HEK293 (cell line): Measurements from ENCODE around the gene ZC3H8.
A peak's percentile ranks its signal among the peaks of the same experiment; 100 is the strongest.

Experiments
- BCL11B ChIP-seq: fragments of 450-650 bp; formaldehyde crosslinking; IDR thresholded peaks from 2 replicates; pipeline ENCODE4 v1.5.1; 2016; ENCODE audit warnings: low read depth, missing biosample characterization, missing genetic modification characterization
- GLIS1 ChIP-seq: fragments of 450-650 bp; formaldehyde crosslinking; IDR thresholded peaks from 2 replicates; pipeline ENCODE4 v1.5.1; 2016; ENCODE audit warnings: missing biosample characterization, missing genetic modification characterization
- HOXA7 ChIP-seq: sonication (generic); formaldehyde crosslinking; IDR thresholded peaks from 2 replicates; pipeline ENCODE4 v1.8.1; 2022; ENCODE audit warnings: missing genetic modification reagents, borderline replicate concordance
- KLF16 ChIP-seq: fragments of 450-650 bp; formaldehyde crosslinking; IDR thresholded peaks from 2 replicates; pipeline ENCODE4 v1.5.1; 2017; ENCODE audit warnings: missing biosample characterization, missing genetic modification characterization
- KLF7 ChIP-seq: fragments of 450-650 bp; formaldehyde crosslinking; IDR thresholded peaks from 2 replicates; pipeline ENCODE4 v1.5.1; 2016; ENCODE audit warnings: missing biosample characterization, missing genetic modification characterization, borderline replicate concordance
- KLF9 ChIP-seq: fragments of 450-650 bp; formaldehyde crosslinking; IDR thresholded peaks from 2 replicates; pipeline ENCODE4 v1.5.1; 2016; ENCODE audit warnings: missing biosample characterization, missing genetic modification characterization, low read depth
- MZF1 ChIP-seq: fragments of 450-650 bp; formaldehyde crosslinking; IDR thresholded peaks from 2 replicates; pipeline ENCODE4 v1.5.1; 2017; ENCODE audit warnings: missing biosample characterization, missing genetic modification characterization, borderline replicate concordance
- OVOL3 ChIP-seq: fragments of 450-650 bp; formaldehyde crosslinking; IDR thresholded peaks from 2 replicates; pipeline ENCODE4 v1.5.1; 2016; ENCODE audit warnings: missing biosample characterization, missing genetic modification characterization
- SCRT2 ChIP-seq: fragments of 450-650 bp; formaldehyde crosslinking; IDR thresholded peaks from 2 replicates; pipeline ENCODE4 v1.5.1; 2016; ENCODE audit warnings: missing biosample characterization, missing genetic modification characterization
- TRIM28 ChIP-seq: IDR thresholded peaks from 2 replicates; pipeline ENCODE4 v1.6.1; 2011; ENCODE audit warnings: low read length, control low read depth, borderline replicate concordance
- YY1 ChIP-seq: fragments of 450-650 bp; formaldehyde crosslinking; IDR thresholded peaks from 2 replicates; pipeline ENCODE4 v1.5.1; 2018; ENCODE audit warnings: missing biosample characterization, missing genetic modification characterization
- YY2 ChIP-seq: fragments of 450-650 bp; formaldehyde crosslinking; IDR thresholded peaks from 2 replicates; pipeline ENCODE4 v1.5.1; 2016; ENCODE audit warnings: missing biosample characterization, missing genetic modification characterization
- ZBTB17 ChIP-seq: fragments of 450-650 bp; formaldehyde crosslinking; IDR thresholded peaks from 2 replicates; pipeline ENCODE4 v1.5.1; 2016; ENCODE audit warnings: missing biosample characterization, missing genetic modification characterization
- ZBTB8A ChIP-seq: fragments of 450-650 bp; formaldehyde crosslinking; IDR thresholded peaks from 2 replicates; pipeline ENCODE4 v1.5.1; 2016; ENCODE audit warnings: missing biosample characterization, missing genetic modification characterization
- ZFP41 ChIP-seq: fragments of 450-650 bp; formaldehyde crosslinking; IDR thresholded peaks from 2 replicates; pipeline ENCODE4 v1.5.1; 2016; ENCODE audit warnings: missing biosample characterization, missing genetic modification characterization, borderline replicate concordance
- ZFP69B ChIP-seq: fragments of 450-650 bp; formaldehyde crosslinking; IDR thresholded peaks from 2 replicates; pipeline ENCODE4 v1.5.1; 2016; ENCODE audit warnings: missing biosample characterization, missing genetic modification characterization
- ZNF121 ChIP-seq: fragments of 450-650 bp; formaldehyde crosslinking; IDR thresholded peaks from 2 replicates; pipeline ENCODE4 v1.5.1; 2016; ENCODE audit warnings: missing biosample characterization, missing genetic modification characterization
- ZNF140 ChIP-seq: fragments of 450-650 bp; formaldehyde crosslinking; IDR thresholded peaks from 2 replicates; pipeline ENCODE4 v1.5.1; 2016; ENCODE audit warnings: missing biosample characterization, missing genetic modification characterization
- ZNF16 ChIP-seq: fragments of 450-650 bp; formaldehyde crosslinking; IDR thresholded peaks from 2 replicates; pipeline ENCODE4 v1.5.1; 2016; ENCODE audit warnings: low read depth, missing biosample characterization, missing genetic modification characterization
- ZNF174 ChIP-seq: fragments of 450-650 bp; formaldehyde crosslinking; IDR thresholded peaks from 2 replicates; pipeline ENCODE4 v1.5.0; 2017; ENCODE audit warnings: missing biosample characterization, mild to moderate bottlenecking, missing genetic modification characterization
- ZNF335 ChIP-seq: fragments of 450-650 bp; formaldehyde crosslinking; conservative IDR thresholded peaks from 2 replicates; pipeline ENCODE4 v1.5.1; 2016; ENCODE audit warnings: missing biosample characterization, missing genetic modification characterization
- ZNF530 ChIP-seq: fragments of 450-650 bp; formaldehyde crosslinking; IDR thresholded peaks from 2 replicates; pipeline ENCODE4 v1.5.1; 2016; ENCODE audit warnings: low read depth, missing biosample characterization, missing genetic modification characterization
- ZNF555 ChIP-seq: fragments of 450-650 bp; formaldehyde crosslinking; conservative IDR thresholded peaks from 2 replicates; pipeline ENCODE4 v1.5.1; 2017; ENCODE audit warnings: missing biosample characterization, mild to moderate bottlenecking, missing genetic modification characterization, inconsistent platforms
- ZNF670 ChIP-seq: fragments of 450-650 bp; formaldehyde crosslinking; IDR thresholded peaks from 2 replicates; pipeline ENCODE4 v1.5.1; 2016; ENCODE audit warnings: missing biosample characterization, missing genetic modification characterization, low read depth
- ZNF677 ChIP-seq: fragments of 450-650 bp; IDR thresholded peaks from 2 replicates; pipeline ENCODE4 v1.5.0; 2018; ENCODE audit warnings: missing biosample characterization, mild to moderate bottlenecking, missing genetic modification characterization, moderate library complexity
- ZNF701 ChIP-seq: fragments of 450-650 bp; formaldehyde crosslinking; IDR thresholded peaks from 2 replicates; pipeline ENCODE4 v1.5.1; 2016; ENCODE audit warnings: missing biosample characterization, missing genetic modification characterization
- ZNF747 ChIP-seq: fragments of 450-650 bp; formaldehyde crosslinking; IDR thresholded peaks from 2 replicates; pipeline ENCODE4 v1.5.1; 2016; ENCODE audit warnings: missing biosample characterization, missing genetic modification characterization
- ZNF76 ChIP-seq: fragments of 450-650 bp; formaldehyde crosslinking; IDR thresholded peaks from 2 replicates; pipeline ENCODE4; 2016; ENCODE audit warnings: low read depth, missing biosample characterization, missing genetic modification characterization, borderline replicate concordance
- ZNF791 ChIP-seq: fragments of 450-650 bp; formaldehyde crosslinking; IDR thresholded peaks from 2 replicates; pipeline ENCODE4 v1.5.1; 2016; ENCODE audit warnings: missing biosample characterization, missing genetic modification characterization
- TF ChIP-seq, protein P1 (sequence below): fragments of 450-650 bp; formaldehyde crosslinking; IDR thresholded peaks from 2 replicates; pipeline ENCODE4 v1.5.1; 2016; ENCODE audit warnings: missing biosample characterization, missing genetic modification characterization
- TF ChIP-seq, protein P2 (sequence below): fragments of 450-650 bp; formaldehyde crosslinking; IDR thresholded peaks from 2 replicates; pipeline ENCODE4 v1.5.1; 2016; ENCODE audit warnings: missing biosample characterization, missing genetic modification characterization
- TF ChIP-seq, protein P3 (sequence below): fragments of 450-650 bp; formaldehyde crosslinking; IDR thresholded peaks from 2 replicates; pipeline ENCODE4 v1.5.1; 2016; ENCODE audit warnings: missing biosample characterization, missing genetic modification characterization, low read depth
- TF ChIP-seq, protein P4 (sequence below): fragments of 450-650 bp; formaldehyde crosslinking; IDR thresholded peaks from 2 replicates; pipeline ENCODE4 v1.5.1; 2017; ENCODE audit warnings: missing biosample characterization, missing genetic modification characterization
- TF ChIP-seq, protein P5 (sequence below): fragments of 450-650 bp; formaldehyde crosslinking; IDR thresholded peaks from 2 replicates; pipeline ENCODE4 v1.5.1; 2016; ENCODE audit warnings: missing biosample characterization, missing genetic modification characterization

ZC3H8 gene

DNA sequence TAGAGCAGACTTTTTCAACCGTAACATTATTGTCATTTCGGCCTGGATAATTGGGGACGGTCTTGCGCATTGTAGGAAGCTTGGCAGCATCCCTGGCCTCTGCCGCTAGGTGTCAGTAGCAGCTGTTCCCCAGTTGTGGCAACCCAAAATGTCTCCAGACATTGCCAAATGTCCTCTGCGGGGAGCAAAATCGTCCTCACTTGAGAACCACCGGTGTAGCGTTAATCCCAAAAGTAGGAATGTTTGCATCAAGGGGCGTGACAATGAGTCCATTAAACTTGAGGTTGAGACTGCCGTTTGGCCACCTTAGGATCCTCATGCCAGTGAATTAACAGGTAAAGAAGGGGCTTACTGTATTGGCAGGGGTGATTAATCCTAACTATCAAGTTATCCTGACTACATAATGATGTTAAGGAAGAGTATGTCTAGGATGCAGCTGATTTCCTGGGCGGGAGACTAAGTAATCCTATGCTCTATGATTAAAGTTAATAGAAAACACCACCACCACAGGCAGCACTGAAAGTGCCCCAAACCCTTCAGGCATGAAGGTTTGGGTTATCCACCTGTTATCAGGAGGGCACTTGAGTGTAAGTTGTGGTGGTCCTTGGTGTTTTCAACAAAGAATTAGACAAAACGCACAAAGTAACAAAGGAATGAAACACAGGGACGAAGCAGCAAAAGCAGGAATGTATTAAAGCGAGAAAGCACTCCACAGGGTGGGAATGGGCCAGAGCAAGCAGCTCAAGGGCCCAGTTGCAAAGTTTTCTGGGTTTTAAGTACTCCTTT is 4.9 kb upstream of the ZC3H8 start (continued):
- TF ChIP-seq ZNF16 (tag by site-specific recombination) (no peak), SCRT2 (tag by site-specific recombination) (0 out of 2 replicates have a peak, but pooled peaks have one; percentile 21), ZFP69B (tag by site-specific recombination) (no peak), ZBTB8A (no peak), ZBTB17 (tag by site-specific recombination) (peak; percentile 68), ZNF174 (tag by site-specific recombination) (no peak), YY1 (tag by site-specific recombination) (0 out of 2 replicates have a peak, but pooled peaks have one; percentile 45), ZNF670 (no peak), BCL11B (tag by site-specific recombination) (no peak), TRIM28 (0 out of 2 replicates have a peak, but pooled peaks have one; percentile 49), YY2 (0 out of 2 replicates have a peak, but pooled peaks have one; percentile 20), ZNF121 (no peak), OVOL3 (tag by site-specific recombination) (no peak), ZFP41 (tag by site-specific recombination) (no peak), KLF7 (tag by site-specific recombination) (no peak), KLF9 (no peak), ZNF747 (tag by site-specific recombination) (no peak), GLIS1 (tag by site-specific recombination) (0 out of 2 replicates have a peak, but pooled peaks have one; percentile 5), HOXA7 (CRISPR knock-in tag) (no peak), KLF16 (tag by site-specific recombination) (no peak), MZF1 (peak; percentile 26; the same call in 1 of the 2 replicates), ZNF76 (tag by site-specific recombination) (no peak), ZNF701 (tag by site-specific recombination) (no peak), ZNF677 (tag by site-specific recombination) (no peak), ZNF555 (tag by site-specific recombination) (no peak), ZNF530 (no peak), ZNF791 (tag by site-specific recombination) (no peak), ZNF140 (tag by site-specific recombination) (no peak), ZNF335 (tag by site-specific recombination) (peak; percentile 41)
- TF ChIP-seq, protein P1, sequence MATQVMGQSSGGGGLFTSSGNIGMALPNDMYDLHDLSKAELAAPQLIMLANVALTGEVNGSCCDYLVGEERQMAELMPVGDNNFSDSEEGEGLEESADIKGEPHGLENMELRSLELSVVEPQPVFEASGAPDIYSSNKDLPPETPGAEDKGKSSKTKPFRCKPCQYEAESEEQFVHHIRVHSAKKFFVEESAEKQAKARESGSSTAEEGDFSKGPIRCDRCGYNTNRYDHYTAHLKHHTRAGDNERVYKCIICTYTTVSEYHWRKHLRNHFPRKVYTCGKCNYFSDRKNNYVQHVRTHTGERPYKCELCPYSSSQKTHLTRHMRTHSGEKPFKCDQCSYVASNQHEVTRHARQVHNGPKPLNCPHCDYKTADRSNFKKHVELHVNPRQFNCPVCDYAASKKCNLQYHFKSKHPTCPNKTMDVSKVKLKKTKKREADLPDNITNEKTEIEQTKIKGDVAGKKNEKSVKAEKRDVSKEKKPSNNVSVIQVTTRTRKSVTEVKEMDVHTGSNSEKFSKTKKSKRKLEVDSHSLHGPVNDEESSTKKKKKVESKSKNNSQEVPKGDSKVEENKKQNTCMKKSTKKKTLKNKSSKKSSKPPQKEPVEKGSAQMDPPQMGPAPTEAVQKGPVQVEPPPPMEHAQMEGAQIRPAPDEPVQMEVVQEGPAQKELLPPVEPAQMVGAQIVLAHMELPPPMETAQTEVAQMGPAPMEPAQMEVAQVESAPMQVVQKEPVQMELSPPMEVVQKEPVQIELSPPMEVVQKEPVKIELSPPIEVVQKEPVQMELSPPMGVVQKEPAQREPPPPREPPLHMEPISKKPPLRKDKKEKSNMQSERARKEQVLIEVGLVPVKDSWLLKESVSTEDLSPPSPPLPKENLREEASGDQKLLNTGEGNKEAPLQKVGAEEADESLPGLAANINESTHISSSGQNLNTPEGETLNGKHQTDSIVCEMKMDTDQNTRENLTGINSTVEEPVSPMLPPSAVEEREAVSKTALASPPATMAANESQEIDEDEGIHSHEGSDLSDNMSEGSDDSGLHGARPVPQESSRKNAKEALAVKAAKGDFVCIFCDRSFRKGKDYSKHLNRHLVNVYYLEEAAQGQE = no peak
- TF ChIP-seq, protein P2, sequence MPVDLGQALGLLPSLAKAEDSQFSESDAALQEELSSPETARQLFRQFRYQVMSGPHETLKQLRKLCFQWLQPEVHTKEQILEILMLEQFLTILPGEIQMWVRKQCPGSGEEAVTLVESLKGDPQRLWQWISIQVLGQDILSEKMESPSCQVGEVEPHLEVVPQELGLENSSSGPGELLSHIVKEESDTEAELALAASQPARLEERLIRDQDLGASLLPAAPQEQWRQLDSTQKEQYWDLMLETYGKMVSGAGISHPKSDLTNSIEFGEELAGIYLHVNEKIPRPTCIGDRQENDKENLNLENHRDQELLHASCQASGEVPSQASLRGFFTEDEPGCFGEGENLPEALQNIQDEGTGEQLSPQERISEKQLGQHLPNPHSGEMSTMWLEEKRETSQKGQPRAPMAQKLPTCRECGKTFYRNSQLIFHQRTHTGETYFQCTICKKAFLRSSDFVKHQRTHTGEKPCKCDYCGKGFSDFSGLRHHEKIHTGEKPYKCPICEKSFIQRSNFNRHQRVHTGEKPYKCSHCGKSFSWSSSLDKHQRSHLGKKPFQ (tag by site-specific recombination) = no peak
- TF ChIP-seq, protein P3, sequence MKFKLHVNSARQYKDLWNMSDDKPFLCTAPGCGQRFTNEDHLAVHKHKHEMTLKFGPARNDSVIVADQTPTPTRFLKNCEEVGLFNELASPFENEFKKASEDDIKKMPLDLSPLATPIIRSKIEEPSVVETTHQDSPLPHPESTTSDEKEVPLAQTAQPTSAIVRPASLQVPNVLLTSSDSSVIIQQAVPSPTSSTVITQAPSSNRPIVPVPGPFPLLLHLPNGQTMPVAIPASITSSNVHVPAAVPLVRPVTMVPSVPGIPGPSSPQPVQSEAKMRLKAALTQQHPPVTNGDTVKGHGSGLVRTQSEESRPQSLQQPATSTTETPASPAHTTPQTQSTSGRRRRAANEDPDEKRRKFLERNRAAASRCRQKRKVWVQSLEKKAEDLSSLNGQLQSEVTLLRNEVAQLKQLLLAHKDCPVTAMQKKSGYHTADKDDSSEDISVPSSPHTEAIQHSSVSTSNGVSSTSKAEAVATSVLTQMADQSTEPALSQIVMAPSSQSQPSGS (tag by site-specific recombination) = no peak
- TF ChIP-seq, protein P4, sequence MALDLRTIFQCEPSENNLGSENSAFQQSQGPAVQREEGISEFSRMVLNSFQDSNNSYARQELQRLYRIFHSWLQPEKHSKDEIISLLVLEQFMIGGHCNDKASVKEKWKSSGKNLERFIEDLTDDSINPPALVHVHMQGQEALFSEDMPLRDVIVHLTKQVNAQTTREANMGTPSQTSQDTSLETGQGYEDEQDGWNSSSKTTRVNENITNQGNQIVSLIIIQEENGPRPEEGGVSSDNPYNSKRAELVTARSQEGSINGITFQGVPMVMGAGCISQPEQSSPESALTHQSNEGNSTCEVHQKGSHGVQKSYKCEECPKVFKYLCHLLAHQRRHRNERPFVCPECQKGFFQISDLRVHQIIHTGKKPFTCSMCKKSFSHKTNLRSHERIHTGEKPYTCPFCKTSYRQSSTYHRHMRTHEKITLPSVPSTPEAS = no peak
- TF ChIP-seq, protein P5, sequence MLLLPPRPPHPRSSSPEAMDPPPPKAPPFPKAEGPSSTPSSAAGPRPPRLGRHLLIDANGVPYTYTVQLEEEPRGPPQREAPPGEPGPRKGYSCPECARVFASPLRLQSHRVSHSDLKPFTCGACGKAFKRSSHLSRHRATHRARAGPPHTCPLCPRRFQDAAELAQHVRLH (tag by site-specific recombination) = no peak
